Measurements from ENCODE around the gene SERPINA4. TPM values are rescaled to one million over a fixed set of nuclear protein-coding genes. Genes with fewer than 3 reads are reported as not detected.

The SERPINA4 gene
- total RNA-seq, 1 donor from 2014 or later, result not detected

DNA sequence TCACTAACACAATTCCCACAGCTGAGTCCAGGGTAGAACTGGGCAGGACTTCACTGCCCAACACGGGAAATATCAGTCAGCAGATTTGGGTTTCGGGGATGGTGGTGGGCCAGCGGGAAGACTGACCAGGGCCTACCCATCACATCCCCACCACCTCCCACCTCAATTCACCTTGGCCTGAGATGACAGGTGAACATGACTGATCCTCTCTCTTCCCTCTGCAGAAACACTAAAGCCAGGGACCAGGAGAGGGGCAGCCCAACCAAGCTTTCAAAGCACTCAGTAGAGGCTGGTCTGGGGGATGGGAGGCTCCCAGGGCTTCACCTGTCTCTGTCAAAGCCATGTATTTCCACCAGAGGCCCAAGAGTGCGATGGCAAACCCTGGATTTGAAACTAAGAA is 22.3 kb downstream of the SERPINA4 start:
- H3K27me3 ChIP-seq (ENCODE audit: control insufficient read depth, insufficient read depth, low read length), result no peaks in the 10 kb centered on the region
- H3K4me3 ChIP-seq (ENCODE audit: low read depth, low read length), result no peak overlapping the region
- H3K36me3 ChIP-seq (ENCODE audit: control insufficient read depth, insufficient read depth, low read length), result no peaks in the 10 kb centered on the region
- no peak for DNase-seq (ENCODE audit: low read depth)
- TF ChIP-seq CTCF (IDR thresholded peaks at IDR 0.05; ENCODE audit: insufficient read depth, low read length, poor library complexity, severe bottlenecking), result no peak

GRCh38 chr14:94584591-94585280 is 23.5 kb downstream of the SERPINA4 start:
- TF ChIP-seq CTCF (IDR thresholded peaks at IDR 0.05; ENCODE audit: insufficient read depth, low read length, poor library complexity, severe bottlenecking), result no peak
- no peak for DNase-seq (ENCODE audit: low read depth)
- H3K36me3 ChIP-seq (ENCODE audit: control insufficient read depth, insufficient read depth, low read length), result no peaks in the 10 kb centered on the region
- H3K4me3 ChIP-seq (ENCODE audit: low read depth, low read length), result no peak overlapping the region
- H3K27me3 ChIP-seq (ENCODE audit: control insufficient read depth, insufficient read depth, low read length), result no peaks in the 10 kb centered on the region

- no peak for DNase-seq (ENCODE audit: low read depth)
- no peak for TF ChIP-seq CTCF (IDR thresholded peaks at IDR 0.05; ENCODE audit: insufficient read depth, low read length, poor library complexity, severe bottlenecking)
Measured at GRCh38 chr14:94586635-94587034, 25.4 kb downstream of the SERPINA4 start.

GRCh38 chr14:94588311-94588710 is 27.1 kb downstream of the SERPINA4 start:
- no peak for TF ChIP-seq CTCF (IDR thresholded peaks at IDR 0.05; ENCODE audit: insufficient read depth, low read length, poor library complexity, severe bottlenecking)

More at GRCh38 chr14:94586635-94587034, 25.4 kb downstream of the SERPINA4 start:
- Histone ChIP-seq H3K4me3 (ENCODE audit: low read depth, low read length) (no peak overlapping the region), H3K27me3 (ENCODE audit: control insufficient read depth, insufficient read depth, low read length) (no peaks in the 10 kb centered on the region), H3K36me3 (ENCODE audit: control insufficient read depth, insufficient read depth, low read length) (no peaks in the 10 kb centered on the region)

DNA sequence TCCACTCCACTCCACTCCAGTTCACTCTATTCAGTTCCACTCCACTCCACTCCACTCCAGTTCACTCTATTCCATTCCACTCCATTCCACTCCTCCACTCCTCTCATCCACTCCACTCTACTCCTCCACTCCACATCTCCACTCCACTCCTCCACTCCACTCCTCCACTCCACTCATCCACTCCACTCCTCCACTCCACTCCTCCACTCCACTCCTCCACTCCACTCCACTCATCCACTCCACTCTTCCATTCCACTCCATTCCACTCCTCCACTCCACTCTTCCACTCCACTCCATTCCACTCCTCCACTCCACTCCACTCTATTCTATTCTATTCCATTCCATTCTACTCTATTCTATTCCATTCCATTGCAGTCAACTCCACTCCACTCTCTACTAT is 29.8 kb downstream of the SERPINA4 start:
- Histone ChIP-seq H3K4me3 (ENCODE audit: low read depth, low read length) (no peak overlapping the region), H3K27me3 (ENCODE audit: control insufficient read depth, insufficient read depth, low read length) (no peaks in the 10 kb centered on the region), H3K36me3 (ENCODE audit: control insufficient read depth, insufficient read depth, low read length) (no peaks in the 10 kb centered on the region)
- DNase-seq (ENCODE audit: low read depth), result no peak
- TF ChIP-seq CTCF (IDR thresholded peaks at IDR 0.05; ENCODE audit: insufficient read depth, low read length, poor library complexity, severe bottlenecking), result no peak

More at GRCh38 chr14:94588311-94588710, 27.1 kb downstream of the SERPINA4 start:
- Histone ChIP-seq H3K4me3 (ENCODE audit: low read depth, low read length) (no peak overlapping the region), H3K36me3 (ENCODE audit: control insufficient read depth, insufficient read depth, low read length) (no peaks in the 10 kb centered on the region), H3K27me3 (ENCODE audit: control insufficient read depth, insufficient read depth, low read length) (no peaks in the 10 kb centered on the region)
- no peak for DNase-seq (ENCODE audit: low read depth)

- no peaks in the 10 kb centered on the region for H3K36me3 ChIP-seq (ENCODE audit: control insufficient read depth, insufficient read depth, low read length)
- no peak for TF ChIP-seq CTCF (IDR thresholded peaks at IDR 0.05; ENCODE audit: insufficient read depth, low read length, poor library complexity, severe bottlenecking)
- no peak overlapping the region for H3K4me3 ChIP-seq (ENCODE audit: low read depth, low read length)
- DNase-seq (ENCODE audit: low read depth), result no peak
- H3K27me3 ChIP-seq (ENCODE audit: control insufficient read depth, insufficient read depth, low read length), result no peaks in the 10 kb centered on the region
Measured at GRCh38 chr14:94591871-94592270, 30.6 kb downstream of the SERPINA4 start.

All from kidney epithelial cell (primary cell).